A549 (cell line): ENCODE results near the gene EPB41L5.

Experiments
- CBX8 ChIP-seq: fragments of 200-600 bp; sonication (generic); IDR thresholded peaks from 2 replicates; pipeline ENCODE4 v1.6.1; 2016
- CTCF ChIP-seq: fragments of >200 bp; sonication (Bioruptor Twin); formaldehyde crosslinking; IDR thresholded peaks from 3 replicates; pipeline ENCODE4 v1.5.1; 2016
- EHF ChIP-seq: fragments of 250-450 bp; sonication (Bioruptor Pico); IDR thresholded peaks from 2 replicates; pipeline ENCODE4 v1.5.0; 2020; ENCODE audit warnings: mild to moderate bottlenecking
- RAD21 ChIP-seq, 2 experiments: fragments of >200 bp in 1 of 2; sonication (Bioruptor Twin) in 1 of 2; formaldehyde crosslinking in 1 of 2; IDR thresholded peaks in 1 of 2; conservative IDR thresholded peaks in 1 of 2; 2 replicates in 1 of 2; 3 replicates in 1 of 2; pipeline ENCODE4 v1.6.1; 2012 to 2018; ENCODE audit warnings: inconsistent platforms in 1 of 2
- SMC3 ChIP-seq: fragments of >200 bp; sonication (Bioruptor Twin); formaldehyde crosslinking; IDR thresholded peaks from 3 replicates; pipeline ENCODE4 v1.6.1; 2018; ENCODE audit warnings: inconsistent platforms

GRCh38 chr2:119983108-119983507 is 29.8 kb upstream of the EPB41L5 start:
- TF ChIP-seq CBX8 (no peak), CTCF (no peak), EHF (CRISPR knock-in tag) (no peak), RAD21 (conservative IDR thresholded peaks at IDR 0.05 in 1 of 2, IDR thresholded peaks at IDR 0.05 in 1 of 2) (no peak), SMC3 (no peak)
